Stimulated activated CD4-positive, alpha-beta T cell treated with anti-CD3 and anti-CD28 coated beads, Interleukin-1b, Interleukin-23, amount 100 ng/mL, for 4 hours (primary cell): ENCODE results near the gene FBLN2.

Experiments used
- DNase-seq, 2 donors: peaks; one replicate each; pipeline ENCODE4 v3.0.0-alpha.2; 2020; ENCODE audit warnings: low read depth in 2 of 2

Gene FBLN2

DNA sequence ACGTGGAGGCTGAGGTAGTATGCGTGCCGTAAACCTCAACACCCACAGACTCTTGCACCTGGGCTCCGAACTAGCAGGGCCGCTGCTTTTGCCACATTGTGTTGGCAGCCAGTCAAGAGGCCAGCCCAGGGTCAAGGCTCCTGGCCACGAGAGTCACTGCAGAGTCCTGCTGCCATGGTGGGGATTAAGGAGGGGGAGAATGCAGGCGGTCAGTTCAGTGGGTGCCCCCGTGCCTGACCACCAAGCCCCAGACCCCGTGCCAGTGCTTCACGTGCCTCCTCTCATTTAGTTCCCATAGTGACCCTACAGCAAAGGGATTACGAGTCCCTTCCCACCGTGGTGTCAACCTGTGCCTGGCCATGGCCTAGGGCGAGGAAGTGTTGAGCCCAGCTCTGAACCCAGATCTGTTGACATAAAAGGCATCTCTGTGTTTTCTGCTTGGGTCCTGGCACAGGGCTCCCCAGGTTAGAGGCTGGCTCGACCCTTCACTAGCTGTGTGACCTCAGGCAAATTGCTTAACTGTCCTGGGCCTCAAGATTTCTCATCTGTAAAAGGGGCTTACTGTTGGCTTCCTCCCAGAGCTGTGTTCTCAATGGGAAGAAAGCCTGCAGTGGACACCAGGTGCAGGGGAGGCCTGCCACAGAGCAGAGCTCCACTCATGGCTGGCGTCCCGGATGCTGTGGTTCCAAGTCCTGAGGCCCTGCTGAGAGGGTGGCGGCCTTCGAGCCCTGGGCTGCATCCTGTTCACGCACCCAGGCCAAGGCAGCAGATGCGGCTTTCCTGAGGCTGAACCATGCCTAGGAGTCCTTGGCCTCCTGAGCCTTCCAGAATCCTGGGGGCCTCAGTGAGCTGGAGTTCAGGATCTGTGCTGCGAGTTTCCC, 32.8 kb downstream of the FBLN2 start:
- DNase-seq = no peak

DNA sequence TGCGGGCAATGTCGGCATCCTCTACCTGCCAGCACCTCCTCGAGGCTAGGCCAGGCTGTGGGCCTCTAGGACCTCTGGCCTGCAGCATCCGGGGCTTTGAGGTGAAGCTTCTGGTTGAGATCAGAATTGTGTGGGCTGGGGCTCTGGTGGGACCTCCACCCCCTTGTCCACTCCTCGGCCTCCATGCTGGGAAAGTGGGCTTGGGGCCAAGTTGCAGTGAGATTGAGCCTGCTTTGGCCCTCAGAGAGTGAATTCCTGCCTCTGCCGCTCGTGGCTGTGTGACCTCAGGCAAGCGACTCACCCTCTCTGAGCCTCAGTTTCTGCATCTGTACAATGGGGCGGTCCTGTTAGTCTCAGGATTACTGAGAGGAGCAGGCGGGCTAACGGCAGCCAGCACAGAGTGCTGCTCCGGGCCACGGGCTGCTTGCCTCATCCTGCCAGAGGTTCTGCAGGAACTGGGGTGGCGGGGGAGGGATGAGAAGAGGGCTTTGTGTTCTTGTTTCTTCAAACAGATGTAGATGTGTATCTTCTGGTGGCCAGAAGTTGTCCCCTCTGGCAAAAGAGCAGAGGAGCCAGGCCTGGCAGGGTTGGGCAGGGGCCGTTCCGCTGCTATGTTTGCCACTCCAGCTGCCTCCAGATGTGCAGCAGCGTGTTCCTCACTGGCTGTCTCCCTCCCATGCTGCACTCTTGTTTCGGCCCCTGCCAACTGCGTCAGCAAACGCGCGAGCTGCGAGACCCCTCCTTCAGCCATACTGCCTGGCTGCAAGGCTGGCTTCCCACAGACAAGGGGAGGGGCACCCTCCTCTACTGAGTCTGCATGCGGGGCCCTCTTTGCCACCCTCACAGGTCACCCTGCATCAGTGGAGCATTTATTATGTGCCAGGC, 33.7 kb downstream of the FBLN2 start:
- DNase-seq = no peak

- DNase-seq = no peak
Measured at GRCh38 chr3:13583251-13584180, 34.6 kb downstream of the FBLN2 start.

GRCh38 chr3:13584427-13584891, 35.5 kb downstream of the FBLN2 start:
- DNase-seq = no peak

DNA sequence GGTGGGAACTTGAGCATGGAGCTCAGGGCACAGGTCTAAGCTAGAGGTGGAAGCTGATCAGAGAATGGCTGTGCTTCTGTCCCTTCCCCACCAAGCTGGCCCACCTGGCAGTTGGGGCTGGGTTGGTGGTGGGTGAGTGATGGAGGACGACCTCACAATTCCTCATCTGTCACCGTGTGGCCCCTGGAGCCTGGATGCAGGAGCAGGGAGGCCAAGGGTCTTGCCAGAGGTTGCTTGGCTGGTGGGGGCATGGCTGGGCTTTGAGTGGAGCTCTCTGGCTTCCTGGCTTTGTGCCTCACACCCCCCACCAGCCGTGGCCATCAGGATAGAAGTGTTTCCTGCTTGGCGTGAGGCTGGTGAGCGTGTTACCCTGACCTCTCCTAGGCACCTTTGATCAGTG, 36.0 kb downstream of the FBLN2 start:
- no peak for DNase-seq

GRCh38 chr3:13587442-13587841, 38.5 kb downstream of the FBLN2 start:
- DNase-seq = no peak

DNA sequence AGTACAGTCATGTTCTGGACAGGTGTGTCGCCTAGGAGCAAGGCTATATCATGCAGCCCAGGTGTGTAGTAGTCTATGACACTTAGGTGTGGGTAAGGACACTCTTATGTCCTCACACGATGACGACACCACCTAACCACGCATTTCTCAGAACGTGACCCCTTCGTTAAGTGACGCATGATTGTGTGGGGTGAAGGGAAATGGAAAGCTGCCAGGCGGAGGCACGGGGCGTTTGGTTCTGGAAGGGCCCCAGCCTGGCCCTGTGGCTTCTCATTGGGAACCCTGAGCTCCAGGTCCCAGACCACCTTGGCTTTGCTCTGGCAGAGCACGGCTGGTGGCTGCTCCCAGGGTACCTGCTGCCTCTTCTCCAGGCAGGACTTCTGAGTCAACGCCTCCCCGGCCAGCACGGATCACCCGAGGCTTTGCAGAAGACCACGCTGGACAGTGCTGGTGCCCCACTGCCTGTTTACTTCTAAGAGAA, 39.3 kb downstream of the FBLN2 start:
- no peak for DNase-seq

- no peak for DNase-seq
Measured at GRCh38 chr3:13588993-13589392, 40.1 kb downstream of the FBLN2 start.

DNA sequence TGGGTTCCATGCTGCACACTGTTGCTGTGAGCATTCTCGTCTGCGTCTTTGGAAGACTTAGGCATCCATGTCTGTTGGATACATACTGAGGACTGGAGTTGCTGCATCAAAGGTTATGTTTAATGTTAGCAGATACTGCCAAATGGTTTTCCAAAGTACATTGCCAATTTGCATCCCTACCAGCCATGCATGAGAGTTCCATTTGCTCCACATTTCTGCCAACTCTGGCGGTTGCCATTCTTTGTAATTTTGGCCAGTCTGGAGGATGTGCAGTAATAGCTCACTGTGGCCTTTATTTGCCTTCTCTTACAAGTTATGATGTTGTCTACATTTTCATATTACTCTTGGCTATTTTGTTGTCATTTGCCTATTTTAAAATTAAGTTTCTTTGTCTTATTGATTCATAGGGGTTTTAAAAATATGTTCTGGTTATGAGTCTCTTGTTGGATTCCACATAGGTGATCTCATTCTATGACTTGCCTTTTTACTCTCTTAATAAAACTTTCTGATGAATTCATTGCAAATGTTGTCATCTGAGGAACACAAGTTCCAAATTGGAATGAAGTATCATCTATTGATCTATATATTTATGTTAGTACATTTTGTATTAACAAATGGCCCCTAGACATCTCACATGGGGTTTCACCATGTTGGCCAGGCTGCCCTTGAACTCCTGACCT, 42.1 kb downstream of the FBLN2 start:
- DNase-seq = no peak

DNA sequence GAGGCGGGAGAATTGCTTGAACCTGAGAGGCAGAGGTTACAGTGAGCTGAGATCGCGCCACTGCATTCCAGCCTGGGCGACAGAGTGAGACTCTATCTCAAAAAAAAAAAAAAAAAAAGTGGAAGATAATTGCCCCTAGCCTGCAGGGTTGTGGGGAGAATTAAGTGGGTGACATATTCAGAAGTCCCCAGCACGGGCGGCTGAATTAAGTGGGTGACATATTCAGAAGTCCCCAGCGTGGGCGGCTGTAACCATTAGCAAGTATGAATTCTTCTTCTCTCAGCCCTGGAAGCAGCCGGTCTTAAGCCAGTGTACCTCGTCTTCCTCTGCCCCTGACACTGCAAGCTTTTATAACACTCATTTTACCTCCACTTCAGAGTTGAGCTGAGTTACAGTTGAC, 44.7 kb downstream of the FBLN2 start:
- no peak for DNase-seq

GRCh38 chr3:13594146-13594545, 45.2 kb downstream of the FBLN2 start:
- no peak for DNase-seq

DNA sequence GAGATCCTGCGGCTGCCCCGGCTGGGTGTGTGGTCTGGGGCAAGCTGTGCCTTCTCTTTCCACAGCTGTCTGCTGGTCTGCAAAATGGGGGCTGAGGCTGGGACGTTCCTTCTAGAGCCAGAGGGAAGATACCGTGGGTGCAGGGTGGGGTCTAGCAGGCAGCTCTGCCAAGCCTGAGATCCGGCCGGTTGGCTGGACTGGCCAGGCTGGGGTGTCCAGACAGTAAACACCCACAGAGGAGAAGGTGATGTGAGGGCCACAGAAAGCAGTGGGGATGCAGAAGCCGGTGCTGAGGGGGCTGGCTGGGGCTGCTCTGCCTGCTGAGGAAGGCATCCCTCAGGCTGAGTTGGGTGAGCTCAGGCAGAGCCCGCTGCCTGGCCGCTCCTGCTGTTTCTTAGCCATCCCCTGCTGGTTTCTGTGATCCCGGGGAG, 46.1 kb downstream of the FBLN2 start:
- no peak for DNase-seq

DNA sequence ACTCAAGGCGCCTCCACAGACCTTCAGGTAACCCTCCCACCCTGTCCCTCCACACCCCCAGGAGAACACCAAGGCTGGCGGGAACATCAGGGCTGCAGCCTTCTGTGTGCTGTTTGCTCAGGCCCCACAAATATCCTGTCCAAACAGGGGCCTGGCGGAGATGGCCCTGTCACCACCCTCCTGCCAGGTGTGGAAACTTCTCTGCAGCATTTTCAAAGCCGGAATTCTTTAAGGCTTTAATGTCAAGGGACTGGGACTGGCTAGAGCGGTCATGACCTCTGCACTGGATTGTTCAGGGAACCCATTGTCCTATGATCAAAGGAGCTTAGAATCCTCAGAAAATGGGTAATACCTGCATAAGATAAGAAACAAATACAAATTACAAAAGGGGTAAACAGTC, 46.6 kb downstream of the FBLN2 start:
- DNase-seq = no peak

- DNase-seq = no peak
Measured at GRCh38 chr3:13596426-13597205, 47.7 kb downstream of the FBLN2 start.

GRCh38 chr3:13597661-13598060, 48.7 kb downstream of the FBLN2 start:
- DNase-seq = no peak

GRCh38 chr3:13598201-13598600, 49.3 kb downstream of the FBLN2 start:
- DNase-seq = no peak

DNA sequence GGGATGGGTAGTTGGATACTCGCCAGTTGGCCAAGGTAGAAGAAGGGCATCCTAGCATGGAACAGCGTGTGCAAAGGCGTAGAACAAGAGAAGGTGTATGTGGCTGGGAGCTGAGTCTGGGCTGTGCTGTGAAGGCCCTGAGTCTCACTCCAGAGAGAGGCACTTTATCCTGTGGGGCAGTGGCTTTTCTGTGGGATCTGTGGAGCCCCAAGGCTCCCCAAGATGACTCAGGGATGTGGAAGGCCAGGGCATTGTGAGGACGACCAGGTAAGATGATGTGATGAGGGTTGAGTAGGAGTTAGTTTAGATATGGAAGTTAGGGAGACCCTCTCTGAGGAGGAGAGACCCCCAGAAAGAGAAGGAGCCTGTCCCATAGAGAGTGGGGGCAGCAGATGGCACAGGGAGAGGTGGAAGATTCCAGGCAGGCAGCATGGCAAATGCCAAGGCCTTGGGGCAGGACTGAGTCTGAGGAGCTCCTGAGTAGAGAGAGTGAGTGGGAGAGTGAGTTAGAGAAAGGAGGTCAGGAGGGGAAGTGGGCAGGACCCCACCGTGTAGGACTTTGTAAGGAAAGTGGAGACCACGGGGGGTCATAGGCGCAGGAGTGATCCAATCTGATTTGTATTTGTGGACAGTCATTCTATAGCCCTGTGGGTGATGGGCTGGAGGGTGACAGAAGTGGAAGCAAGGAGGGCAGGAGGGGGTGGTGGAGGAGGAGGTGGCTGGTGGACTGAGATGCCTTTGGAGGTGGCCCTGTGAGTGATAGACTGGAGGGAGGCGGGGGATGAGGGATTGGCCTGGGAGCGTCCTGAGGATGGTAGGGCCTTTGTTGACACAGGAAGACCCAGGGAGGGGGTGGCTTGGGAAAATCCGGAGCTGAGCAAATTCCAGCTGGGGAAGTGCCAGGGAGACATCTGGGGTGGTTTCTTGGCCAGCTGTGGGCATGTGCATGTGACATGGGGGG, 50.3 kb downstream of the FBLN2 start:
- DNase-seq = no peak

DNA sequence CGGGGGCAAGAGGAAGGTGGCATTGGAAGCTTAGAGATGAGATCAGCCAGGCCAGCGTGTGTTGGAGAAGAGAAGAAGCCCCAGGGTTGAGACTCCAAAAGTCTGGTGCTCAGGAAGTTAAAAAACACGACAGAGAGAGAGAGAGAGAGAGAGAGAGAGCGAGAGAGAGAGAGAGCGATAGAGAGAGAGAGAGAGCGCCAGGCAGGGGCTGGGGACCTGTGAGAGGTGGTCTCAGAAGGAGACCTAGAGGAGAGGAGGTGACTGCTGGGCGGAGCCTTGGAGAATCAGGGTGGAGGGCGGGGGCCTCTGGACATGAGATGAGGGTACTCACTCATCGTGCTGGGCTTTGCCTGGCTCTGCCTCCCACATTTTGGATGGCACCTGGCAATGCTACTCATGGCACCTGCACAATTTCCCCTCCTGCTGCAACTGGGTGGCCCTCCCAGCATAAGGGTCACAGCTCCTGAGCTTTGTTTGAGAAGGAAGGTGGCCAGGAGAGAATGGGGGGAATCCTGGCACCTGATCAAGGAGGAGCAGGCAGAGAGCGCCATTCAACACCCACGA, 51.0 kb downstream of the FBLN2 start:
- DNase-seq = no peak
